ENCODE results near the gene MED9.

The MED9 gene

GRCh38 chr17:17515934-17516930 lies 39.4 kb downstream of the MED9 start:
- TF ChIP-seq, protein P1, sequence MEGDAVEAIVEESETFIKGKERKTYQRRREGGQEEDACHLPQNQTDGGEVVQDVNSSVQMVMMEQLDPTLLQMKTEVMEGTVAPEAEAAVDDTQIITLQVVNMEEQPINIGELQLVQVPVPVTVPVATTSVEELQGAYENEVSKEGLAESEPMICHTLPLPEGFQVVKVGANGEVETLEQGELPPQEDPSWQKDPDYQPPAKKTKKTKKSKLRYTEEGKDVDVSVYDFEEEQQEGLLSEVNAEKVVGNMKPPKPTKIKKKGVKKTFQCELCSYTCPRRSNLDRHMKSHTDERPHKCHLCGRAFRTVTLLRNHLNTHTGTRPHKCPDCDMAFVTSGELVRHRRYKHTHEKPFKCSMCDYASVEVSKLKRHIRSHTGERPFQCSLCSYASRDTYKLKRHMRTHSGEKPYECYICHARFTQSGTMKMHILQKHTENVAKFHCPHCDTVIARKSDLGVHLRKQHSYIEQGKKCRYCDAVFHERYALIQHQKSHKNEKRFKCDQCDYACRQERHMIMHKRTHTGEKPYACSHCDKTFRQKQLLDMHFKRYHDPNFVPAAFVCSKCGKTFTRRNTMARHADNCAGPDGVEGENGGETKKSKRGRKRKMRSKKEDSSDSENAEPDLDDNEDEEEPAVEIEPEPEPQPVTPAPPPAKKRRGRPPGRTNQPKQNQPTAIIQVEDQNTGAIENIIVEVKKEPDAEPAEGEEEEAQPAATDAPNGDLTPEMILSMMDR (IDR thresholded peaks at IDR 0.05; ENCODE audit: low read length) = no peak
- no peak for TF ChIP-seq EZH2 (IDR thresholded peaks at IDR 0.05; ENCODE audit: borderline replicate concordance, low read length)
- no peaks in the 10 kb centered on the region for H3K9me3 ChIP-seq (ENCODE audit: low read length)
- no peaks in the 10 kb centered on the region for H3K9me2 ChIP-seq (ENCODE audit: low read depth, low read length)
- no peak overlapping the region for H3K9ac ChIP-seq (ENCODE audit: low read length)
- no peak overlapping the region for H2AFZ ChIP-seq (ENCODE audit: low read length)
- no peaks in the 10 kb centered on the region for H3K27me3 ChIP-seq (ENCODE audit: insufficient read depth, low read length)
- H3K4me3 ChIP-seq (ENCODE audit: low read depth, low read length, poor library complexity, severe bottlenecking) = no peak overlapping the region
- no peaks in the 10 kb centered on the region for H3K79me2 ChIP-seq (ENCODE audit: insufficient read depth, low read length)
- no peaks in the 10 kb centered on the region for H3K36me3 ChIP-seq (ENCODE audit: insufficient read depth, low read length)
- H3K4me2 ChIP-seq (ENCODE audit: low read length) = no peak overlapping the region
- no peaks in the 10 kb centered on the region for H4K20me1 ChIP-seq (ENCODE audit: insufficient read depth, low read length)
- no peak overlapping the region for H3K27ac ChIP-seq (ENCODE audit: low read depth, low read length, poor library complexity, severe bottlenecking)
- no peaks in the 10 kb centered on the region for H3K4me1 ChIP-seq (ENCODE audit: insufficient read depth, low read length, severe bottlenecking)
- no peaks in the 10 kb centered on the region for H3F3A ChIP-seq (ENCODE audit: insufficient read depth, low read length)

DNA sequence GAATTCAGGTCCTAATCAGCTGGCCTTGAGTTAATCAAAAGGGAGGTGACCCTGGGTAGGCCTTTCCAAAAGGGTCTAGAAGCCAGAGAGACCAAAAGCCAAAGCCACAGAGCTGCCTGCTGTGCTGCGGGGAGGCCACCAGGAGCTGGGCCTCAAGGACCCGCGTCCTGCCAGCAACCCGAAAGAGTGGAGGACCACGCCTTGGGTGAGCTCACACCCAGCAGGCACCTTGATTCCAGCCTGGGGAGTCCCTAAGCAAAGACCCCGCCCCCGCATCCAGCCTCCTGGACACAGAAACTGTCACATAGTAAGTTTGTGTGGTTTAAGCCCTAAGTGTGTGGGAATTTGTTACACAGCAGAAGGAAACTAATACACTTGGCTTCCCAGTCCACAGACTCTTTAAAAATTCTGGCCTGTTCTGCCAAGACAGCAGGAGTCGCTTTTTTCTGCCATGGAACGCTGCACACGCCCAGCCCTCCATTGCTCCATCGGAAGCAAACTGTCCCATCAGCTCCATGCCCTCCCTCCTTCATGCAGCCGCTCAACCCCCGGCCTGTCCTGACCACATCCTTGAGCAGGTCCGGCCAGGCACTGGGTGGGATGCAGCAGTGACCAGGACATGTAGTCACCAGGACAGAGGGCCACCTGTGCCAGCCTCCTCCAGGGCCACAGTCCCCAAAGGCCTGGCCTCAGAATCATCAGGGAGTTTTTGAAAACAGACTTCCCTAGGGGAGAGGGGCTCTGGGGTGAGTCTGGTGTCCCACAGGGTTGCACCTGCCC lies 40.3 kb downstream of the MED9 start:
- Histone ChIP-seq H2AFZ (ENCODE audit: low read length) (no peak overlapping the region), H4K20me1 (ENCODE audit: insufficient read depth, low read length) (no peaks in the 10 kb centered on the region), H3K9me2 (ENCODE audit: low read depth, low read length) (no peaks in the 10 kb centered on the region), H3K4me2 (ENCODE audit: low read length) (no peak overlapping the region), H3F3A (ENCODE audit: insufficient read depth, low read length) (no peaks in the 10 kb centered on the region), H3K27me3 (ENCODE audit: insufficient read depth, low read length) (peaks cover under 1% of the 10 kb centered on the region; the same call in 1 of the 2 replicates), H3K36me3 (ENCODE audit: insufficient read depth, low read length) (no peaks in the 10 kb centered on the region), H3K27ac (ENCODE audit: low read depth, low read length, poor library complexity, severe bottlenecking) (no peak overlapping the region), H3K79me2 (ENCODE audit: insufficient read depth, low read length) (no peaks in the 10 kb centered on the region), H3K9ac (ENCODE audit: low read length) (no peak overlapping the region), H3K4me3 (ENCODE audit: low read depth, low read length, poor library complexity, severe bottlenecking) (no peak overlapping the region), H3K4me1 (ENCODE audit: insufficient read depth, low read length, severe bottlenecking) (no peaks in the 10 kb centered on the region), H3K9me3 (ENCODE audit: low read length) (no peaks in the 10 kb centered on the region)
- no peak for TF ChIP-seq EZH2 (IDR thresholded peaks at IDR 0.05; ENCODE audit: borderline replicate concordance, low read length)
- TF ChIP-seq, protein P1 (IDR thresholded peaks at IDR 0.05; ENCODE audit: low read length) = no peak

GRCh38 chr17:17518014-17518413 lies 41.2 kb downstream of the MED9 start:
- Histone ChIP-seq H3F3A (ENCODE audit: insufficient read depth, low read length) (no peaks in the 10 kb centered on the region), H4K20me1 (ENCODE audit: insufficient read depth, low read length) (no peaks in the 10 kb centered on the region), H3K36me3 (ENCODE audit: insufficient read depth, low read length) (no peaks in the 10 kb centered on the region), H3K9me2 (ENCODE audit: low read depth, low read length) (no peaks in the 10 kb centered on the region), H3K9me3 (ENCODE audit: low read length) (no peaks in the 10 kb centered on the region), H2AFZ (ENCODE audit: low read length) (no peak overlapping the region), H3K4me1 (ENCODE audit: insufficient read depth, low read length, severe bottlenecking) (no peaks in the 10 kb centered on the region), H3K9ac (ENCODE audit: low read length) (no peak overlapping the region), H3K27ac (ENCODE audit: low read depth, low read length, poor library complexity, severe bottlenecking) (no peak overlapping the region), H3K27me3 (ENCODE audit: insufficient read depth, low read length) (peaks cover 8% of the 10 kb centered on the region; the same call in 1 of the 2 replicates), H3K79me2 (ENCODE audit: insufficient read depth, low read length) (no peaks in the 10 kb centered on the region), H3K4me3 (ENCODE audit: low read depth, low read length, poor library complexity, severe bottlenecking) (no peak overlapping the region), H3K4me2 (ENCODE audit: low read length) (no peak overlapping the region)
- TF ChIP-seq, protein P1 (IDR thresholded peaks at IDR 0.05; ENCODE audit: low read length) = no peak
- TF ChIP-seq EZH2 (IDR thresholded peaks at IDR 0.05; ENCODE audit: borderline replicate concordance, low read length) = no peak
